ENCODE measurements around the gene C1RL. TPM values are rescaled to one million over a fixed set of nuclear protein-coding genes. Genes with fewer than 3 reads are reported as not detected.

Gene C1RL
- 7.9 to 15.6 TPM (median 10.6 TPM) in 5 replicates for total RNA-seq (2022; extraction: Qiagen RNA extraction; ENCODE audit: low read depth)

DNA sequence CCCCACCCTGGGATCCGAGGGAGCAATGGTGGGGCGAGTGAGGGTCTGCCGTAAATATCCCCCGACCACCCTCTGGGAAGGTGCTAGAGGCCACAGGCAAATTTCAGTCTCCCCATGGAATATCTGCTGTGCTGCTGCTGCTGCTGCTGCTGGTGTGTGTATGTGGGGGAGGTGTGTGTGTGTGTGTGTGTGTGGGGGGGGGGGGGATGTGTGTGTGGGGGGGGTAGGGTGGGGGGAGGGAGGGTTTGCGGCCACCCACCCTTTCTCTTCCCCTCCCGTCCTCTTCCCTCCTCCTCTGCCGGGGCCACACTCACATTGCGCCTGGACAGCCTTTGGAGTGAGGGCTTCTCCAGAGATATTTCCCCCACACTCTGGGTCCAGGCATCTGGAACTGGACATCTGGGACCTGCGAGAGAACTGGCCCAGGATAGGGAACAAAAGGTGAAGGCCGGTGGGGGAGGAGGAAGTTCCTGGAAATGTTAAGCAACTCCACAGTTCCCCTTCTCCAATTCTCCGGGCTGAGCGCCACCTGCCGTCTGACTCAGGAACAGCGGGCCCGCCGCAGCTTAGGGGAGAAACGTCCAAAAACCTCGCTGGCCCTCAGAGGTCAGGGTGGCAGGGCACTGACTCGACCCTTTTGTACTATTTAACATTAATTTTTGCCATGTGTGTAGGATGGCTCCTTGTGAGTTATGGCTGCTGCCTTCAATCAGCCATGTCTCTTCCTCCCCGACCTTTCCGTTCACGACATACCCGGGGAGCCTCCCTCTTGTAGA lies at the start of gene C1RL:
Gene C1RL, minus strand, starts transcription at position 419 of the 776 bp plus-strand sequence. Its CDS starts 34 bp downstream, at position 385.

GRCh38 chr12:7129872-7130691 lies 21.1 kb upstream of the C1RL start, which contains the start of gene CLSTN3:
Gene CLSTN3, plus strand, starts transcription at chr12:7130371. Its CDS starts 278 bp downstream, at chr12:7130649.

GRCh38 chr12:7128681-7129286 lies 19.8 kb upstream of the C1RL start, which contains the start of gene RBP5:
Gene RBP5, minus strand, starts transcription at chr12:7128889. Its CDS starts 114 bp downstream, at chr12:7128775.

GRCh38 chr12:7092229-7092985 lies 16.6 kb downstream of the C1RL start, which contains the start of gene C1R:
Gene C1R, minus strand, starts transcription at chr12:7092445. Its CDS starts 57 bp downstream, at chr12:7092388.

DNA sequence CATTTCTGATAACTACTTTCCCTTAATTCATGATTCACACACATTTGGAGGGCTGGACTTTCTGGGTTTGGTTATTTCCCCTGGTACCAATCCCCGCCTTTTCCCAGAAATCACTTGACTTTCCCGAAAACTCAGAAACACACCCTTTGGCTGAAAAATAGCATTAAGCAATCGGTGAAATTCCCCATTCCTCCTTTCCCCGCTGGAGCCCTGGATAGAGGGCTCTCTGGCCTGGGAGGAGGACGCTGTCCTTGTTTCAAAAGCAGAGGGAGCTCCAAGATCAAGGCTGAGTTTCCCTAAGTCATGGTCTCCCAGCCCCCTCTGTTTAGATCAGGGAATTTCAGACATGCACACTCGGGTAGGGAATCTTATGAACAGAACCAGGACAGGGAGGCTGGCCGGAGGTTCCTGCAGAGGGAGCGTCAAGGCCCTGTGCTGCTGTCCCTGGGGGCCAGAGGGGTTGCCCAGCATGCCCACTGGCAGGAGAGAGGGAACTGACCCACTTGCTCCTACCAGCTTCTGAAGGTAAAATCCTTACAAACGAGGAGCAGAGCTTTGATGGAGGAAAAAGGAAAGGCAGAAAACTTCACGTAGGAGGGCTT lies 48.6 kb downstream of the C1RL start, which contains the start of gene C1S:
Gene C1S, plus strand, starts transcription at position 366 of the 602 bp plus-strand sequence. CDS start 1,195 bp downstream, outside the sequence.

Other genes starting within 250 kb of the C1RL start
- gene TPI1, start 241.7 kb downstream of the C1RL start, total RNA-seq (2022; extraction: Qiagen RNA extraction; ENCODE audit: low read depth): 1,281 to 1,662 TPM (median 1,628 TPM) in 5 replicates
- gene SPSB2, start 235.9 kb downstream of the C1RL start, total RNA-seq (2022; extraction: Qiagen RNA extraction; ENCODE audit: low read depth): 19.2 to 36.2 TPM (median 30.5 TPM) in 5 replicates
- 15.7 to 21.7 TPM (median 17.3 TPM) in 5 replicates for gene LRRC23, start 204.4 kb downstream of the C1RL start, total RNA-seq (2022; extraction: Qiagen RNA extraction; ENCODE audit: low read depth)
- 32.7 to 43.8 TPM (median 41.2 TPM) in 5 replicates for gene ENO2, start 194.6 kb downstream of the C1RL start, total RNA-seq (2022; extraction: Qiagen RNA extraction; ENCODE audit: low read depth)
- gene ATN1, start 181.3 kb downstream of the C1RL start, total RNA-seq (2022; extraction: Qiagen RNA extraction; ENCODE audit: low read depth): 36.6 to 87.8 TPM (median 83.1 TPM) in 5 replicates
- gene RNU7-1, start 165.4 kb downstream of the C1RL start, total RNA-seq (2022; extraction: Qiagen RNA extraction; ENCODE audit: low read depth): not detected in 5 replicates
- 240 to 311 TPM (median 303 TPM) in 5 replicates for gene C12orf57, start 165.2 kb downstream of the C1RL start, total RNA-seq (2022; extraction: Qiagen RNA extraction; ENCODE audit: low read depth)
- gene PTPN6, start 157.9 kb downstream of the C1RL start, total RNA-seq (2022; extraction: Qiagen RNA extraction; ENCODE audit: low read depth): 6.2 to 12.8 TPM (median 11.9 TPM) in 5 replicates
- 278 to 353 TPM (median 328 TPM) in 5 replicates for gene PHB2, start 138.6 kb downstream of the C1RL start, total RNA-seq (2022; extraction: Qiagen RNA extraction; ENCODE audit: low read depth)
- 55.9 to 81.9 TPM (median 61.3 TPM) in 5 replicates for gene EMG1, start 138.3 kb downstream of the C1RL start, total RNA-seq (2022; extraction: Qiagen RNA extraction; ENCODE audit: low read depth)
- gene LPCAT3, start 90.7 kb downstream of the C1RL start, total RNA-seq (2022; extraction: Qiagen RNA extraction; ENCODE audit: low read depth): 26.6 to 31.1 TPM (median 27.6 TPM) in 5 replicates
- 38.6 to 58.9 TPM (median 42.6 TPM) in 5 replicates for gene C1S, start 48.5 kb downstream of the C1RL start, total RNA-seq (2022; extraction: Qiagen RNA extraction; ENCODE audit: low read depth)
- gene C1R, start 16.8 kb downstream of the C1RL start, total RNA-seq (2022; extraction: Qiagen RNA extraction; ENCODE audit: low read depth): 26.6 to 41.9 TPM (median 28.4 TPM) in 5 replicates
- not detected in 5 replicates for gene RBP5, start 19.7 kb upstream of the C1RL start, total RNA-seq (2022; extraction: Qiagen RNA extraction; ENCODE audit: low read depth)
- 11.0 to 19.0 TPM (median 16.0 TPM) in 5 replicates for gene CLSTN3, start 21.2 kb upstream of the C1RL start, total RNA-seq (2022; extraction: Qiagen RNA extraction; ENCODE audit: low read depth)
- gene PEX5, start 80.5 kb upstream of the C1RL start, total RNA-seq (2022; extraction: Qiagen RNA extraction; ENCODE audit: low read depth): 22.0 to 33.0 TPM (median 30.7 TPM) in 5 replicates
- gene ACSM4, start 194.9 kb upstream of the C1RL start, total RNA-seq (2022; extraction: Qiagen RNA extraction; ENCODE audit: low read depth): not detected in 5 replicates